AG04450 (cell line): ENCODE data around the gene PTPN5. TPM values are rescaled to one million over a fixed set of nuclear protein-coding genes. Genes with fewer than 3 reads are reported as not detected.
"Not testable (repeated sequence)": the region's sequence is repeated elsewhere in the genome, so short reads cannot be mapped to it uniquely, and the experiment has no call there.

Experiments
- CTCF ChIA-PET: fragments of 300-600, 350-600 bp; formaldehyde crosslinking; extraction: SDS; loops from one replicate; lab custom pipeline; 2022; ENCODE audit warnings: antibody characterized with exemption, inconsistent platforms; lab: Charles Lee
- POLR2A ChIA-PET: fragments of 350-600 bp; formaldehyde crosslinking; extraction: SDS; loops from one replicate; lab custom pipeline; 2021; ENCODE audit warnings: antibody characterized with exemption, inconsistent platforms; lab: Yijun Ruan, JAX
- DNase-seq: peaks from one replicate; pipeline ENCODE4 v3.0.0-alpha.2; 2011; ENCODE audit warnings: low read depth, low spot score
- H3K27ac ChIP-seq: one replicate; pipeline ENCODE4 v1.5.1; 2012; ENCODE audit warnings: low read depth, low read length, control low read depth
- H3K27me3 ChIP-seq: one replicate; pipeline ENCODE4 v1.6.0; 2012; ENCODE audit warnings: low read length; ENCODE audit not compliant: control insufficient read depth, insufficient read depth
- H3K4me3 ChIP-seq: 2 replicates; pipeline ENCODE4 v1.5.1; 2011; ENCODE audit warnings: mild to moderate bottlenecking, low read depth, low read length, control low read depth
- H3K9me3 ChIP-seq: 2 replicates; pipeline ENCODE4 v1.5.1; 2012; ENCODE audit warnings: low read length; ENCODE audit not compliant: control insufficient read depth, insufficient read depth
- CTCF ChIP-seq: IDR thresholded peaks from 2 replicates; pipeline ENCODE4 v1.5.1; 2011; ENCODE audit warnings: low read depth, low read length, control low read depth, inconsistent platforms
- polyA minus RNA-seq: library from RNA; depleted of rRNA, polyadenylated mRNA; stranded (reverse); fragments of >200 nt; gene quantifications from 2 replicates; pipeline ENCODE4 v1.2.3, GENCODE V29; 2011; rRNA and poly(A)+ RNA removed
- polyA plus RNA-seq: library from polyadenylated mRNA; depleted of rRNA; stranded (reverse); fragments of >200 nt; gene quantifications from 2 replicates; pipeline ENCODE4 v1.2.3, GENCODE V29; 2011; rRNA removed

Gene PTPN5
- polyA plus RNA-seq, result not detected in 2 replicates
- not detected in 2 replicates for polyA minus RNA-seq

GRCh38 chr11:18791207-18791968, at the start of gene PTPN5:
Gene PTPN5 (minus strand): TSS chr11:18791798. CDS start chr11:18771958, 19,840 bp downstream.
- Histone ChIP-seq H3K9me3 (peaks cover 5% of the 10 kb centered on the region; the same call in 1 of the 2 replicates), H3K4me3 (peak within 1 kb of the TSS; percentile 25; the same call in 1 of the 2 replicates), H3K27me3 (peaks cover 41% of the 10 kb centered on the region), H3K27ac (no peak within 1 kb of the TSS)
- ChIA-PET POLR2A (no interaction called here), CTCF (no interaction called here)
- no peak for DNase-seq
- no peak for TF ChIP-seq CTCF

DNA sequence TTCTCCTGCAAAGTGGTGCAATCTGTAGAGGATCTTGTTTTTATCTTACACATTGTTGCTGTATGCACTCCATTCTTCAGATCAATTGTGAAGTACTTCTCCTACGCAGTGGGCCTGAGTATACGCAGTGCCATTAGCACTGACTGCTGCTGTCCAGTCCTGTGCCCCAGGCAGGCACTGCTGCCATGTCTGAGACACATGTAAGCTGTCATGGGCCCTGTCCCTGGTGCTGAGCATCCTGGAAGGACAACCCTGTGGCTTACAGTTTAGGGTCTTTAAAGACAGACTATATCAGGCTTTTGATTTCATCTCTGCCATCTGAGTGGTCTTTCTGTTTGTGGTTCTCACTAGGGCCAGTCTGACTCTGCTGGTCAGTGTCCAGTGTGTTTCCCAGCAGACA, 44.8 kb upstream of the PTPN5 start:
- Histone ChIP-seq H3K27ac (no peak overlapping the region), H3K27me3 (no peaks in the 10 kb centered on the region), H3K4me3 (no peak overlapping the region), H3K9me3 (no peaks in the 10 kb centered on the region)
- TF ChIP-seq CTCF, result no peak
- no peak for DNase-seq
- ChIA-PET POLR2A (no interaction called here), CTCF (interaction anchor here (0.9 kb wide), 1 partner anchor 8 kb away, joined by 3 read pairs; no protein-coding TSS in a partner anchor)

- POLR2A ChIA-PET, result no interaction called here
- no peak overlapping the region for H3K4me3 ChIP-seq
- CTCF ChIA-PET, result no interaction called here
- no peaks in the 10 kb centered on the region for H3K27me3 ChIP-seq
- no peak overlapping the region for H3K27ac ChIP-seq
- TF ChIP-seq CTCF, result no peak
- H3K9me3 ChIP-seq, result no peaks in the 10 kb centered on the region
- no peak for DNase-seq
Measured at GRCh38 chr11:18834754-18835466, 43.3 kb upstream of the PTPN5 start.

DNA sequence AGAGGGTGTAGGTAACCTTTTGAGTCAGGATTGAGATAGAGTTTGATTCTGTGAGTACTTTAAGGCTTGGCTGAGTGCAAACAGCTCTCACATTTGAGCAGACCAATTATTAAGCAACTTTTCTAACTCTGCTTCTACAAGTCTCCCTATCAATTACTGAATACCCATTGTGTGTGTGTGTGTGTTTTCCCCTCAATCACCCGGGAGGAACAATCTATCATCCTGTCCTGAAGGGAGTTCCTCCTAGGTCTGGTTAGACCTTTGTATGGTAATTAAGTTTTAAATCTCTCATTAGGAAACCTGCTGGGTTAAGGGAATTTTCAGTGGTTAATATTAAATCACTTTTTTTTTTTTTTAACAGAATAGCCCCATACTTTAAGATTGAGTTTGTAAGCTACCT, 28.6 kb upstream of the PTPN5 start:
- H3K4me3 ChIP-seq, DNase-seq, H3K9me3 ChIP-seq, H3K27ac ChIP-seq, POLR2A ChIA-PET, CTCF ChIA-PET, H3K27me3 ChIP-seq: not testable (repeated sequence)

GRCh38 chr11:18804199-18804999, 12.8 kb upstream of the PTPN5 start:
- CTCF ChIA-PET, result no interaction called here
- TF ChIP-seq CTCF, result no peak

More at GRCh38 chr11:18804199-18804999, 12.8 kb upstream of the PTPN5 start:
- Histone ChIP-seq H3K4me3 (no peak overlapping the region), H3K27me3 (peaks cover 6% of the 10 kb centered on the region), H3K9me3 (no peaks in the 10 kb centered on the region), H3K27ac (no peak overlapping the region)
- no peak for DNase-seq
- POLR2A ChIA-PET, result no interaction called here
